ENCODE data around the gene SORCS2.

SORCS2 gene

GRCh38 chr4:7356667-7357310 is 164.5 kb downstream of the SORCS2 start:
- DNase-seq (ENCODE audit: low spot score) = no peak

DNA sequence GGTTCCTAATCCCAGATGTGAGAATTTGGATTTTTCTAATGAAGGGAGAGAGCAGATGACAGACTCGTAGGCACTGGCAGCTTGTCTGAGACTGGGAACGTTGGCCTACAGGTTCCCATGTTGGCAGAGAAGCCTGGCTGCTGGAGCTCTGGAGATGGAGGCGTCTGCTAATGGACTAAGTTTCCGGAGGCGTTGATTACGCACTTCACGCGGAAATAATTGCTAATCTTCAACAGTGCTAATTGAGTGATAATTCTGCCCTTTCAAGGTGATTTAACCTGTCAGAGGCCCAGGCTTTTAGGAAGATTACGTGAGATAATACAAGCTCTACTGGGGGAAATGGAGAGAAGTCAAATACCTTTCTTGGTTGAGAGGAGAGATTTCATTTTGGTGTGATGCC is 165.0 kb downstream of the SORCS2 start:
- DNase-seq (ENCODE audit: low spot score) = peak; percentile 77

- DNase-seq (ENCODE audit: low spot score) = peak; percentile 55
These were observed 165.9 kb downstream of the SORCS2 start for GRCh38 chr4:7358100-7358735.

- DNase-seq (ENCODE audit: low spot score) = no peak
These were observed 167.2 kb downstream of the SORCS2 start for GRCh38 chr4:7359400-7360062.

- peak; percentile 52 for DNase-seq (ENCODE audit: low spot score)
These were observed 168.5 kb downstream of the SORCS2 start for GRCh38 chr4:7360806-7361205.

DNA sequence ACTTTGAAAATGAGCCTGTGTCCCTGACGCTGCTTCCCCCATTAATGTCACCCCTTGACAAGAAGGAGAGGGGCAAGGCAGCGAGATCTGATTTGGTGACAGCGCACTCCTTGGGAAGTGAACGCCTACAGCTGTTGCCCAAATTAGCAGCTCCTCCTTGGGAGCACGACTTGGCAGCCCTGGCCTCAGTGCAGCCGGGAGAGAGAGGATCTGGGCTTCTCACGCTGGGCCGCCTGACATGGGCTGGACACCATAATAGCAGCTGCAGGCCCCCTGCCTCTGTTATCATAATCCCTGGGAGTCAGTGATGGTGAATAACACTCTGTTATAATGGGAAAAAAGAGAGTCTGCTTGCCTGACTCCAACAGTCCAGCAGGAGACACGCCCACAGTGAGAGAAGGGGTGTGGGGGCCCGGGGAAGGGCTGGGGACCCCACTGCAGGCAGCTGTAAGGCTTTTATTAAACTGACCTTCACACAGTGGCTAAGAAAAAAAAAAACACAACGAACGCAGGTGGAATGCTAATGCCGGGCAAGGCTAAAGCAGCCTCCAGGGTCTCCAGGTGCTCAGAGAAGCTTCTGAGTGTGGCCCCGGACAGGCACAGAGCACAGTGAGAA is 169.1 kb downstream of the SORCS2 start:
- peak; percentile 81 for DNase-seq (ENCODE audit: low spot score)

GRCh38 chr4:7362341-7362740 is 170.0 kb downstream of the SORCS2 start:
- DNase-seq (ENCODE audit: low spot score) = no peak

- DNase-seq (ENCODE audit: low spot score) = no peak
These were observed 170.6 kb downstream of the SORCS2 start for GRCh38 chr4:7362862-7363430.

DNA sequence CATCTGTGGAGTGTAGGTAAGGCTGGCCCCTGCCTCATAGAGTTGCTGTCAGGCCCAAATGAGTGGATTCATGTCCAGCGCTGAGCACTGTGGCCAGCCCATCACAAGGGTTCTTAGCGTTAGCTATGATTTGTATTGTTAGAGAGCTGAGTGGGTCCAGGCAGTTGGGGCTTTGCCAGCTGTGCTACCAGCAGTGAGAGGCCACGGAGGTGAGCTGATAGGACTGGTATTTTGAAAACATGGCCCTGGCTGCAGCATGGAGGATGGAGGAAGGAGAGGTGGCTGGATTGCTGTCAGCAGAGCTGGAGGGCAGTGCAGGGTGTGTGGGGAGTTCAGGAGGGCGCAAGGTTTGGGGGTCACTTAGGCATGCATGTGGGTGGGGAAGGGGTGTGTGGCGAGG is 172.6 kb downstream of the SORCS2 start:
- no peak for DNase-seq (ENCODE audit: low spot score)

DNA sequence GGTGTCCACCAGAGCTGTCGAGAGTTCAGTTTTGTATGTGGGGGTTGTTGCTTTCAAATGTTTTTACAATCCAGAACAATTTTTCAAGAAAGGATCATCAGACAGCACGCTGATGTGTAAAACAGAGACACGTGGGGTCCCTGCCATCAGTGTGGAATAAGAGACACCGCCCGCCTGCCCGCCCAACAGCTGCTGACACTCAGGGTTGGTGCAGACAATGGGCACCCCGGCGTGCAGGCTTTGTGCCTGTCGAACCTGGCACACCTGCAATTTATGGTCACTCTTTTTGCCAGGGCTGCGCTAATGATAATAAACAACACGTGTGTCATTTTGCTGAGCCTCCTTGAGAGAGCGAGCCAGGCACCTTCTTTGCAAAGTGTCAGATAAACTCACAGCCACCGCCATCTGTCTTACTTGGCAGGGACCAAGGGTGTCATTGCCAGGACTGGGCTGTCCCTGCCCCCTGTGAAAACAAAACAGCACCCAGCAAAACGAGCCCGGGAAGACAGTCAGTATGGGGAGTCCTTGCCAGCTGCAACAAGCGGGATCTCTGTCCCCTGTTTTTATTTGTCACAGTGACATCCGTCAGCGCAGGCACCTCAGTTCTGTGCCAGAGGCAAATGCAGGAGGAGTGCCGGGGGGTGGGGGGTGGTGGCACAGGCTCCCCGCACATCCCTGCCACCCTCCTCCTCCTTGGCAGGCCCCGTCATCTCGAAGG is 173.3 kb downstream of the SORCS2 start:
- peak; percentile 90 for DNase-seq (ENCODE audit: low spot score)

- DNase-seq (ENCODE audit: low spot score) = no peak
These were observed 174.0 kb downstream of the SORCS2 start for GRCh38 chr4:7366180-7366945.

DNA sequence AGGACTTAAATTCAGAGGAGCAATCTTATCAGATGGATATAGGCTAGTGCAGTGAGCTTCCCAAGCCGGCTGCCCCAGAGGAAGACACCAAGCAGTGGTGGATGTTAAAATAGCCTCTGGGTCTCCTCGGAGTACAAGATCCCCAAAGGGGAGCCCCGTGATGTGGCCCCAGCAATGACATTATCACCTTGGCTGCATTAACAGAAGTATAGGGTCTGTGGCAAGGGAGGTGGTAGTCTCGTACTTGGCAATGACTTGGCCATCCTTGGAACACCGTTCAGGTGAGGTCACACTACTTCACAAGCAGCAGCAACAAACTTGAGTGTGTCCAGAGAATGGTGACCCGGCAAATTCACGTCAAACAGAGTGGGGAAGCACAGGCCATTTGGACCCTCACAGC is 174.6 kb downstream of the SORCS2 start:
- no peak for DNase-seq (ENCODE audit: low spot score)

DNA sequence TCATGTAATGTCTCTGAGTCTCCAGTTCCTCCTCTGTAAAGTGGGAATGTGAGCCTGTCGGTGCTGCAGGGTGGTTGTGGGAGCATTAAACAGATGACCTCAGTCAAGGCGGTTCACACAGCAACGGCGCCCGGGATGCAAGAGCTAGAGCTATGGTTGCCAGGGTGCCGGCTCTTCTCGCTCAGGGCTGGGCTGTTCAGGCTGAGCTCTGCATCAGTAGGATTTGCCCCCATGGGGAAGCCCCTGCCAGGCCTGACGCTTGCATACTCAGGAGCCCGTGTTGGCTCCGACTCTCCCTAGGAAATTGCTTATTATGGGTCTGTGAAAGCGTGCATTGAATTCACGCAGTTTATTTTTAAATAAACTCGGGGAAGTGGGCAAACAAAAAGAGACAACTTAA is 175.1 kb downstream of the SORCS2 start:
- DNase-seq (ENCODE audit: low spot score) = no peak

- no peak for DNase-seq (ENCODE audit: low spot score)
These were observed 175.5 kb downstream of the SORCS2 start for GRCh38 chr4:7367864-7368277.

- no peak for DNase-seq (ENCODE audit: low spot score)
These were observed 176.0 kb downstream of the SORCS2 start for GRCh38 chr4:7368296-7368695.

- no peak for DNase-seq (ENCODE audit: low spot score)
These were observed 177.2 kb downstream of the SORCS2 start for GRCh38 chr4:7369511-7369910.

GRCh38 chr4:7370038-7370437 is 177.7 kb downstream of the SORCS2 start:
- DNase-seq (ENCODE audit: low spot score) = no peak

GRCh38 chr4:7371210-7371941 is 179.0 kb downstream of the SORCS2 start:
- DNase-seq (ENCODE audit: low spot score) = no peak

GRCh38 chr4:7372673-7373072 is 180.3 kb downstream of the SORCS2 start:
- DNase-seq (ENCODE audit: low spot score) = no peak

- no peak for DNase-seq (ENCODE audit: low spot score)
These were observed 182.2 kb downstream of the SORCS2 start for GRCh38 chr4:7374571-7374970.

DNA sequence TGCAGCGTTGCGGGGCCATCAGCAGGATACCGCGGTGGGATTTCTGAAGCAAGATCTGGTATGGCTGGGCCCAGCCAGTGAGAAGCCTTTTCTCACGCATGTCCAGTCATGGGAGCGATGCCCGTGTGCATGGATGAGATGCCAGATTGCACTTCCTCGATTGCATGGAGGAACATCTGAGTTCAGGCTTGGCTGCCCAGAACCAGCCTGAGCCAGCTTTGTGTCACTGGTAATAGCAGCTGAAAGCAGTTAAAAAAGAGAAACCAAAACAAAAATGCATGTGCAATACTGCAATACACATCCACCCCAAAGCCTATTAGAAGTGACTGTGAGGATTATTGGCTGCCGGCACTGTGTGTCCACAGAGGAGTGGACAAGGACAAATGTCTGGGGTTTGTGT is 183.1 kb downstream of the SORCS2 start:
- DNase-seq (ENCODE audit: low spot score) = no peak
